ENCODE data around the gene EXD3. TPM values are rescaled to one million over a fixed set of nuclear protein-coding genes. Genes with fewer than 3 reads are reported as not detected.

Gene EXD3
- total and polyA plus RNA-seq, 9 of the 15 experiments (the other 6 are each of a cell fraction or from before 2014, with no cell fraction given) = 0.29 to 12.5 (median 3.9) TPM

DNA sequence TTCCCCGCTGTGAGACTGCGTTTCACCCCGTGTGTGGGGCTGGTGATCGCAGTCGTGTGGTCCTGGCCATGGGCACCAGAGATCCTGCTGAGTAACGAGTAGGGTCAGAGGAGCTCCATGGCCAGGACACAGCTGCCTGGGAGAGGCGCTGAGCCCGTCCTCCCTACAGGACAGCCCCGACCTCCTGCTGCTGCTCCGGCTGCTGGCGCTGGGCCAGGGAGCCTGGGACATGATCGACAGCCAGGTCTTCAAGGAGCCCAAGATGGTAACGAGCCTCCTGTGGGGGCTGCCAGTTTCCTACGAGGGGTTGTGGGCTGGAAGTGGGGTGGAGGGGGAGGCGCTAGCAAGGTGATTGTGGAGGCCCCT is 156.8 kb downstream of the EXD3 start:
- Histone ChIP-seq H3K9ac (ENCODE audit: insufficient read depth in 1 of 2, low read depth in 2 of 2, low read length in 2 of 2) (no peak overlapping the region; a peak in 1 of 4 replicates), H4K20me1 (replicated peaks; ENCODE audit: control insufficient read depth, insufficient read depth, low read length) (no peaks in the 10 kb centered on the region), H3K9me3 (replicated peaks; ENCODE audit: control insufficient read depth, insufficient read depth, low read depth, low read length) (no peaks in the 10 kb centered on the region), H3K4me2 (ENCODE audit: insufficient read depth, low read length) (no peak overlapping the region), H3K4me3 (no peak overlapping the region), H3K79me2 (ENCODE audit: control insufficient read depth, insufficient read depth, low read length) (peaks cover 10% of the 10 kb centered on the region; the same call in 2 of the 3 replicates), H3K9me1 (ENCODE audit: control insufficient read depth, insufficient read depth, low read length) (no peaks in the 10 kb centered on the region), H3K27me3 (ENCODE audit: control insufficient read depth in 2 of 2, insufficient read depth in 2 of 2, low read length in 2 of 2) (no peaks in the 10 kb centered on the region), H3K4me1 (replicated peaks in 1 of 2; ENCODE audit: control insufficient read depth in 2 of 2, insufficient read depth in 2 of 2, low read length in 2 of 2) (peaks cover 20 to 56% of the 10 kb centered on the region in 2 experiments), H3K27ac (ENCODE audit: extremely low read depth, low read depth, low read length) (no peak overlapping the region), H3K36me3 (ENCODE audit: control insufficient read depth, insufficient read depth, low read length) (peaks cover 72% of the 10 kb centered on the region), H2AFZ (ENCODE audit: low read depth, low read length) (no peak overlapping the region)
- ChIA-PET POLR2A (interaction anchor here (0.7 to 4.2 kb wide), 6 partner anchors 11 to 137 kb away, joined by 3 to 23 read pairs (median 3); partner anchors contain the start of gene TOR4A), CTCF (ENCODE audit: low intra/inter-chr PET ratio) (no interaction called here)
- BruUV-seq (replicated peaks) = no TSS peak
- in situ Hi-C loops (cut with MboI) = no loop called here
- ATAC-seq (no peak), DNase-seq (ENCODE audit: extremely low read depth in 1 of 4, low spot score in 3 of 4) (no peak), FAIRE-seq (no peak)
- intact Hi-C loops (cut with micrococcal nuclease) = no loop called here
- 90% methylated on average over 15 of the region's 15 CpGs for WGBS (ENCODE audit: insufficient coverage, low coverage, missing lambda C conversion rate)
- TF ChIP-seq MAFK (IDR thresholded peaks at IDR 0.05; ENCODE audit: low read length) (no peak), BMI1 (IDR thresholded peaks at IDR 0.05; ENCODE audit: low read length) (no peak), CBX2 (IDR thresholded peaks at IDR 0.05; ENCODE audit: insufficient read depth, low read length, poor library complexity, severe bottlenecking) (no peak), POLR2G (IDR thresholded peaks at IDR 0.05; ENCODE audit: low read depth, low read length) (0 out of 2 replicates have a peak, but pooled peaks have one; percentile 17), FOXK2 (conservative IDR thresholded peaks at IDR 0.05 in 1 of 2, IDR thresholded peaks at IDR 0.05 in 1 of 2; ENCODE audit: low read depth in 2 of 2) (no peak), THRAP3 (IDR thresholded peaks at IDR 0.05; ENCODE audit: borderline replicate concordance) (no peak), MCM2 (IDR thresholded peaks at IDR 0.05; ENCODE audit: low read depth) (no peak), JUND (IDR thresholded peaks at IDR 0.05; ENCODE audit: borderline replicate concordance, low read depth, low read length) (no peak), JUND (tag; IDR thresholded peaks at IDR 0.05; ENCODE audit: borderline replicate concordance, low read depth, low read length) (no peak), PYGO2 (tag; IDR thresholded peaks at IDR 0.05) (no peak), NFIC (IDR thresholded peaks at IDR 0.05) (peak; percentile 75), POLR2AphosphoS5 (IDR thresholded peaks at IDR 0.05; ENCODE audit: control insufficient read depth, insufficient read depth, low read depth, low read length) (no peak), FOXK1 (CRISPR knock-in tag; IDR thresholded peaks at IDR 0.05; ENCODE audit: borderline replicate concordance) (no peak), POU5F1 (IDR thresholded peaks at IDR 0.05; ENCODE audit: borderline replicate concordance, low read depth, low read length, partially characterized antibody) (no peak), ZSCAN32 (CRISPR knock-in tag; IDR thresholded peaks at IDR 0.05) (no peak), KDM4B (IDR thresholded peaks at IDR 0.05; ENCODE audit: borderline replicate concordance in 2 of 2, low read depth in 1 of 2) (no peak), CTBP1 (IDR thresholded peaks at IDR 0.05; ENCODE audit: borderline replicate concordance) (no peak), ZNF143 (CRISPR knock-in tag; IDR thresholded peaks at IDR 0.05) (no peak)
- TF ChIP-seq, protein P1, sequence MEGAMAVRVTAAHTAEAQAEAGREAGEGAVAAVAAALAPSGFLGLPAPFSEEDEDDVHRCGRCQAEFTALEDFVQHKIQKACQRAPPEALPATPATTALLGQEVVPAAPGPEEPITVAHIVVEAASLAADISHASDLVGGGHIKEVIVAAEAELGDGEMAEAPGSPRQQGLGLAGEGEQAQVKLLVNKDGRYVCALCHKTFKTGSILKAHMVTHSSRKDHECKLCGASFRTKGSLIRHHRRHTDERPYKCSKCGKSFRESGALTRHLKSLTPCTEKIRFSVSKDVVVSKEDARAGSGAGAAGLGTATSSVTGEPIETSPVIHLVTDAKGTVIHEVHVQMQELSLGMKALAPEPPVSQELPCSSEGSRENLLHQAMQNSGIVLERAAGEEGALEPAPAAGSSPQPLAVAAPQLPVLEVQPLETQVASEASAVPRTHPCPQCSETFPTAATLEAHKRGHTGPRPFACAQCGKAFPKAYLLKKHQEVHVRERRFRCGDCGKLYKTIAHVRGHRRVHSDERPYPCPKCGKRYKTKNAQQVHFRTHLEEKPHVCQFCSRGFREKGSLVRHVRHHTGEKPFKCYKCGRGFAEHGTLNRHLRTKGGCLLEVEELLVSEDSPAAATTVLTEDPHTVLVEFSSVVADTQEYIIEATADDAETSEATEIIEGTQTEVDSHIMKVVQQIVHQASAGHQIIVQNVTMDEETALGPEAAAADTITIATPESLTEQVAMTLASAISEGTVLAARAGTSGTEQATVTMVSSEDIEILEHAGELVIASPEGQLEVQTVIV (CRISPR knock-in tag; IDR thresholded peaks at IDR 0.05; ENCODE audit: borderline replicate concordance) = no peak
